GM19372 (cell line): ENCODE results near the gene CEP72.

Experiments
- ATAC-seq: cut with Tn5 transposase; IDR thresholded peaks from one replicate; pipeline ENCODE4 v1.9.1; 2021; ENCODE audit warnings: mild to moderate bottlenecking, low read depth, moderate library complexity; ENCODE audit not compliant: unreplicated experiment

Gene CEP72

DNA sequence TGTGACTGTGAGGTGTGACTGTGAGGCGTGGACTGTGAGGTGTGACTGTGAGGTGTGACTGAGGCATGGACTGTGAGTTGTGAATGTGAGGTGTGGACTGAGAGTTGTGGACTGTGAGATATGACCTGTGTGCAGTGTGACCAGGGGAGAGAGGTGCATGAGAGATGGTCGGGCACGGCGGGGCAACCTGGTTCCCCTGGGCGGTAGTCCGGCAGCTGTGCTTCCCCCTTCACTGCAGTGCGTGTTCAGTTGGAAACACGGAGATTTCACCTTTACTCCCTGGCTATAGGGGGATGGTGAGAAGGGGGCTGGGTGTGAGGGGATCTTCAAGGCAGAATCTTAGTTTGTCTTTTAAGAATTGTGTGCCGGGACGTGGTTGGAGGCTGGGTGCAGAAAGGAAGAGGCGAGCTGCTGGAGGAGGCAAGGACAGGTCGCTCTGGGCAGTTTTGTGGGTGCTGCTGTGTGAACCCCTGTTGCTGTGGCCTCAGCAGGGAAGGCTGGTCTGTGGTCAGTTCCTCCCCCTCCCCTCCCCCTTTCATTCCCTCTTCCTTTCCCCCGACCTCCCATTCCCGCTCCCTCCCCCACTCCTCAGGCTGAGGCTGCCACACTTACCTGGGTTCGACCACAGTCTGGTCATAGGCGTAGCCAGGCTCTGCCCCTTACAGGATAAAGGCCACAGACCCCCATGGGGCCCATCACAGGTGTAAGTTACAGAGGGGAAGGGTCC lies 39.3 kb downstream of the CEP72 start:
- no peak for ATAC-seq

GRCh38 chr5:652023-652515 lies 39.9 kb downstream of the CEP72 start:
- no peak for ATAC-seq

GRCh38 chr5:652773-653350 lies 40.7 kb downstream of the CEP72 start:
- ATAC-seq = no peak

GRCh38 chr5:654071-654778 lies 42.1 kb downstream of the CEP72 start:
- ATAC-seq = no peak

DNA sequence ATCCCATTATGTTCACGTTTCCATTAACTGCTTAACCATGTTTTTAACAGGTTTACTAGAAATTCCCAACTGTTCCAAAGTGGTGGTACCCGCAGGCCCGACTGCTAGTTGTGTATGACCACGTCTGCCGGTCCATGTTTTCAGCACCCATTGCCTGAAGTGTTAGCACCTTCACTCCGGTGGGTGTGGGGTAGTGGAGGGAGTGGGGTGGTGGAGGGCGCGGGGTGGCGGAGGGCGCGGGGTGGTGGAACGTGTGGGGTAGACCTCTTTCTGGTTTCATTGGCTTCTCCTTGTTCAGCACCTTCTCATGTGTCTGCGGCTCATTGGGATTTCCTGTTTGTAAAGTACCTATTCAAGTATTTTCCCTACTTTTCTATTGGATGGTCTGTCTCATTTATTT lies 43.3 kb downstream of the CEP72 start:
- ATAC-seq = no peak

GRCh38 chr5:657570-657969 lies 45.4 kb downstream of the CEP72 start:
- ATAC-seq = no peak

GRCh38 chr5:658103-658502 lies 46.0 kb downstream of the CEP72 start:
- no peak for ATAC-seq

- no peak for ATAC-seq
Measured at GRCh38 chr5:659496-660263, 47.5 kb downstream of the CEP72 start.

GRCh38 chr5:660491-661030 lies 48.4 kb downstream of the CEP72 start:
- ATAC-seq = no peak

DNA sequence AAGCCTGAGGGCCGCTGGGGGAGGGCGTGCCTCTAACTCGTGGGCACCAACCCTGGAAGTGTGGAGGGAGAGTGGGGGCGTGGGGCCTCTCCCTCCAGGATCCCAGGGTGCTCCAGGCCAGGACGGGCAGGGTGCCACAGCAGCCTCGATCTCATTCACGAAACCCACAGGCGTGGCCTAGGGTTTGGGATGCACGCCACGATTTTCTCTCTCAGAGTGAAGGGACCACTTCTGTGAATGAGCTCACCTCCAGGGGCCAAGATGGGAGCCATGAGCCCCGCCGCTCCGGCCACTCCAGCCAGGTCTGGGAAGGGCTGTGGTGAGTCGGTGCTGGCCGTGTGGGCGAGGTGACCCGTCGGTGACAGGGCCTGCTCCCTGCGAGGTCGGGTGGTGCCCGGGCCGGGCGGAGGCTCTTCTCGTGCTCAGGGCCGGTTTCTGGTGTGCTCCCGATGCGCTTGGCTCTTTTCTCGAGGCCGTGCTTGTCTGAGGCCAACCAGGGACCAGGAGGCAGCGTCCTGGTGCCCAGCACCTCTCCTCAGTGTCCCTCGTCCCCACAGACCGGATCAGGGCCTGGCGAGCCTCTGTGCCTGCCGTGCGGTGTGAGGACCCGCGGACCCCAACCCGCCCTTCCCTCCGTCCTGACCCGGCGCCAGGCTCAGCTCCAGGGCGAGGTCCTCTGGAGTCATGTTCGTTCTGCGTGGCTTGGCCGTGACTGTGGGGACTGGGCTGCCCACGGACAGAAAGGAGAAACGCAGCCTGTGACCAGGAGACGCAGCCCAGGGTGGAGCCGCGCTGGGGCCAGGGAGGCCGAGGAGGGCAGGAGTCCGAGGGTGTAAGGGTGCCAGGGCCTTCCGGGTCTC lies 50.0 kb downstream of the CEP72 start:
- no peak for ATAC-seq

DNA sequence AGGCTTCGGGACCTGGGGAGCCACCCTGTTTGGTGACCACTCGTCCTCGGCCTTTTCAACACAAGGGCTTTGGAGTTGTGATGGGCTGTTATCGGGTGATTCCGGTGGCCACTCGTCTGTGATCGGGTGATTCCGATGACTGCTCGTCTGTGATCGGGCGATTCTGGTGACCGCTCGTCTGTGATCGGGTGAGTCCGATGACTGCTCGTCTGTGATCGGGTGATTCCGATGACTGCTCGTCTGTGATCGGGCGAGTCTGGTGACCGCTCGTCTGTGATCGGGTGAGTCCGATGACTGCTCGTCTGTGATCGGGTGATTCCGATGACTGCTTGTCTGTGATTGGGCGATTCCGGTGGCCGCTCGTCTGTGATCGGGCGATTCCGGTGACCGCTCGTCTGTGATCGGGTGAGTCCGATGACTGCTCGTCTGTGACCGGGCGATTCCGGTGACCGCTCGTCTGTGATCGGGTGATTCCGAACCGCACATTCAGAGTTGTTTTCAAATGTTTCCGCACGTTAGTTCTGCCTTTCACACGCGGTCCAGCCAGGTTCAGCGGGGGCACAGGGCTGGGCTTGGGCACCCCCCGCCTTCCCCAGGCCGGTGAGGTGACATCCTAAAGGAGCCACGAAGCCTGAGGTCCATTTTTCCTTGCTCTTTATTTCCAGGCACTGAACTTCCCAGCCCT lies 50.8 kb downstream of the CEP72 start:
- ATAC-seq = no peak

GRCh38 chr5:663436-664342 lies 51.5 kb downstream of the CEP72 start:
- ATAC-seq = no peak

DNA sequence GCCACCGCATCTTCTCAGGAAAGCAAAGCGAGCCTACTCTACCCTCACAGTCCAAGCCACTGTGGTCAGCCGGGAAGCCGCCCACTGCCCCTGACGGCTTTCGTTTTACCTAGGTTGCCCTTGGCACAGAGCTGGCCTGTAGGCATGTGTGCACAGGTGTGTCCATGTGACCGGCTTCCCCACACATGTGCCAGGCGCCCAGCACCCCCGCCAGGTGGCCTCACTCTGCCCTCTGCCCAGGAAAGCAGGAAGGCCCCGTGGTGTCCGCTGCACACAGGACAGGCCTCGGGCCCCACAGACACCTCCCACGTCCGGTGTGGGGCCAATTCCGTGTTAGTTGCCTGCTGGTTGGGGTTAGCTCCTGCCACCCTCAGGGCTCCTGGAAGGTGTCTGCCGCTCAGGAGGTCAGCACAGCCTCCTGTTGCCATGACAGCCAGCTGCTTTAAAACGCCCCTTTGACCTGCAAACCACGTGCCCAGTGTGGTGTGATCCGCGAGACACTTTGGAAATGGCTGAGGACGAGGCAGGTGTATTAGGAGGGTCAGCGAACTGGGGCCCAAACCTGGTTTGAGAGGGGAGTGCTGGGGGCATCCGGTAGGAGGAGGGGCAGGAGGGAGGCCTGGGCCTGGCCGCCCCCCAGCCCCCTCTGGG lies 52.3 kb downstream of the CEP72 start:
- ATAC-seq = no peak

DNA sequence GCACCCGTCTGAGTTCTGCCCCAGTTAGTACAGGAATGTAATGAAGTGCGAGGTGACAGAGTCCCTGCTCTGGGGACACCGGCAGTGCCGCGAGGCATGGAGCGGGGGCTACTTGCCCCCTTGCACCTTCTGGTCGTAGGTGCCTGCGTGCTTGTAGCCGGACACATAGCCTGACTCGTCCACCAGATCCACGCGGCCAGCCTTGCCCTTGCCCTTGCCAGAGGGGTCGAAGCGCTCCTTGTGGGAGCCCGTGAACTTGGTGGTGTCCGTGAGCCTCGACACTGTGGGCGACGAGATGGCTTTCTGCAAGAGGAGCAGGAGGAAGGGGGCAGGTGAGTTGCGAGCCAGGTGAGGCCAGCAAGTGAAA lies 52.8 kb downstream of the CEP72 start:
- no peak for ATAC-seq

DNA sequence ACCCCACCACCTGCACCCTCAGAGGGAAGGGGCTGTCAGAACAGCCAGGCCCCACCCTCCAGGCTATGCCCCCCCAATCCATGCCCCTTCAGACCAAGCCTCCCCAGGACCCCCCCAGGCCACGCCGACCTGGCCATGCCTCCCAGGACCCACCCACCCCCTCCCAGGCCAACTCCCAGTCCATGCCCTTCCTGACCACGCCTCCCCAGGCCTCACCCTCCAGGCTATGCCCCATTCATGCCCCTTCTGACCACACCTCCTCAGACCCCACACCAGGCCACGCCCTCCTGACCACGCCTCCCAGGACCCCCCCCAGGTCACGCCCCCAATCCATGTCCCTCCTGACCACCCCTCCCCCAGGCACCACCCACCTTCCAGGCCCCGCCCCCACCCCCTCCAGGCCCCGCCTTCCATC lies 53.4 kb downstream of the CEP72 start:
- ATAC-seq = no peak

- ATAC-seq = no peak
Measured at GRCh38 chr5:665956-666711, 54.0 kb downstream of the CEP72 start.
